H1 (cell line): ENCODE measurements around the gene SLC4A8. TPM values are rescaled to one million over a fixed set of nuclear protein-coding genes. Genes with fewer than 3 reads are reported as not detected.

Experiments used
- CTCF ChIA-PET: fragments of 300-600 bp; sonication (Branson Sonifier 250); formaldehyde crosslinking; loops from one replicate; lab custom pipeline; 2021; ENCODE audit not compliant: partially characterized antibody; lab: Charles Lee
- POLR2A ChIA-PET: fragments of 300-600 bp; sonication (Branson Sonifier 250); formaldehyde crosslinking; loops from one replicate; lab custom pipeline; 2021; ENCODE audit warnings: inconsistent platforms; ENCODE audit not compliant: partially characterized antibody; lab: Charles Lee
- DNase-seq, 2 experiments: peaks; one replicate each; pipeline versions ENCODE4 v3.0.0 to v3.0.0-alpha.2; 2010 to 2022; ENCODE audit warnings: low spot score in 2 of 2, low read depth in 1 of 2, mixed read lengths in 1 of 2
- FAIRE-seq: peaks from 2 replicates; lab custom pipeline; 2011; peaks lifted over from hg19 to GRCh38; lab: Jason Lieb, UNC
- H2AFZ ChIP-seq: 2 replicates; pipeline ENCODE4 v1.8.1; 2012; ENCODE audit warnings: low read length, inconsistent platforms
- H2AK5ac ChIP-seq: 2 replicates; pipeline ENCODE4 v1.6.1; 2013; ENCODE audit warnings: low read depth, low read length
- H2BK120ac ChIP-seq: replicated peaks from 2 replicates; pipeline ENCODE3; 2013; ENCODE audit warnings: low read depth, low read length, inconsistent platforms
- H2BK12ac ChIP-seq: 2 replicates; pipeline ENCODE4 v1.6.1; 2013; ENCODE audit warnings: low read depth, low read length
- H2BK15ac ChIP-seq: 2 replicates; pipeline ENCODE4 v1.6.1; 2013; ENCODE audit warnings: low read length
- H2BK20ac ChIP-seq: 2 replicates; pipeline ENCODE4 v1.6.1; 2013; ENCODE audit warnings: low read length
- H2BK5ac ChIP-seq: 2 replicates; pipeline ENCODE4 v1.6.1; 2013; ENCODE audit warnings: low read depth, low read length
- H3K14ac ChIP-seq: 2 replicates; pipeline ENCODE4 v1.6.1; 2013; ENCODE audit warnings: inconsistent platforms; ENCODE audit not compliant: insufficient read length
- H3K18ac ChIP-seq: 2 replicates; pipeline ENCODE4 v1.6.1; 2013; ENCODE audit warnings: low read length; ENCODE audit errors: extremely low read depth
- H3K23ac ChIP-seq: 2 replicates; pipeline ENCODE4 v1.6.1; 2013; ENCODE audit warnings: inconsistent platforms; ENCODE audit not compliant: insufficient read length
- H3K23me2 ChIP-seq: 2 replicates; pipeline ENCODE4 v1.6.1; 2013; ENCODE audit warnings: low read depth, low read length
- H3K27ac ChIP-seq: 2 replicates; pipeline ENCODE4 v1.6.1; 2011; ENCODE audit warnings: low read depth, low read length, inconsistent platforms
- H3K27me3 ChIP-seq, 4 experiments: replicated peaks in 1 of 4; 1 replicate in 1 of 4; 2 replicates in 3 of 4; pipeline versions ENCODE4 v1.6.1 to v1.8.1; 2011 to 2013; ENCODE audit warnings: low read length in 3 of 4, mild to moderate bottlenecking in 3 of 4, inconsistent platforms in 2 of 4, mixed read lengths in 2 of 4, moderate library complexity in 1 of 4; ENCODE audit not compliant: control insufficient read depth in 3 of 4, insufficient read depth in 3 of 4; ENCODE audit errors: extremely low read depth in 1 of 4
- H3K36me3 ChIP-seq, 4 experiments: 2 replicates each; pipeline versions ENCODE4 v1.6.1 to v1.8.1; 2011 to 2013; ENCODE audit warnings: mild to moderate bottlenecking in 4 of 4, low read length in 3 of 4, moderate library complexity in 2 of 4, control low read depth in 1 of 4, inconsistent platforms in 1 of 4; ENCODE audit not compliant: insufficient read depth in 4 of 4, control insufficient read depth in 2 of 4
- H3K4ac ChIP-seq: replicated peaks from 2 replicates; pipeline ENCODE3; 2013; ENCODE audit warnings: low read length, low read depth, mixed read lengths, inconsistent platforms; ENCODE audit not compliant: insufficient read length
- H3K4me1 ChIP-seq, 4 experiments: replicated peaks in 1 of 4; 1 replicate in 1 of 4; 2 replicates in 3 of 4; pipeline versions ENCODE4 v1.6.1 to v1.8.1; 2011 to 2013; ENCODE audit warnings: low read length in 3 of 4, inconsistent platforms in 2 of 4, mixed read lengths in 1 of 4; ENCODE audit not compliant: insufficient read depth in 4 of 4, control insufficient read depth in 3 of 4
- H3K4me2 ChIP-seq, 2 experiments: 2 replicates each; pipeline versions ENCODE4 v1.6.1 to v1.8.1; 2011 to 2013; ENCODE audit warnings: low read depth in 2 of 2, low read length in 2 of 2, control low read depth in 1 of 2, inconsistent platforms in 1 of 2, mild to moderate bottlenecking in 1 of 2; ENCODE audit not compliant: insufficient read depth in 1 of 2
- H3K4me3 ChIP-seq, 4 experiments: fragments of 200-600, 300-600 bp in 1 of 4; sonication (generic), shearing (Covaris generic), sonication (Bioruptor Twin) in 1 of 4; 2 replicates each; pipeline versions ENCODE4 v1.5.1 to v1.8.1; 2011 to 2016; ENCODE audit warnings: low read length in 4 of 4, low read depth in 3 of 4, control low read depth in 2 of 4, inconsistent platforms in 2 of 4, mild to moderate bottlenecking in 2 of 4, mixed read lengths in 1 of 4, moderate library complexity in 1 of 4; ENCODE audit not compliant: insufficient read depth in 2 of 4; ENCODE audit errors: extremely low read depth in 1 of 4
- H3K56ac ChIP-seq: replicated peaks from 2 replicates; pipeline ENCODE3; 2013; ENCODE audit warnings: low read depth, mild to moderate bottlenecking, mixed read lengths, low read length, inconsistent platforms; ENCODE audit not compliant: insufficient read length
- H3K79me1 ChIP-seq: 2 replicates; pipeline ENCODE4 v1.6.1; 2013; ENCODE audit warnings: low read depth, low read length, control low read depth
- H3K79me2 ChIP-seq, 2 experiments: 2 replicates each; pipeline versions ENCODE4 v1.6.1 to v1.8.1; 2012 to 2013; ENCODE audit warnings: low read length in 2 of 2, mild to moderate bottlenecking in 2 of 2, inconsistent platforms in 1 of 2; ENCODE audit not compliant: insufficient read depth in 2 of 2, control insufficient read depth in 1 of 2
- H3K9ac ChIP-seq, 4 experiments: replicated peaks in 1 of 4; 1 replicate in 1 of 4; 2 replicates in 3 of 4; pipeline versions ENCODE4 v1.6.1 to v1.8.1; 2011 to 2013; ENCODE audit warnings: low read depth in 3 of 4, low read length in 3 of 4, control low read depth in 2 of 4, mild to moderate bottlenecking in 2 of 4, moderate library complexity in 2 of 4, inconsistent platforms in 1 of 4; ENCODE audit errors: extremely low read depth in 1 of 4
- H3K9me3 ChIP-seq, 2 experiments: 2 replicates each; pipeline versions ENCODE4 v1.6.1 to v1.8.1; 2012 to 2013; ENCODE audit warnings: mild to moderate bottlenecking in 2 of 2, moderate library complexity in 2 of 2, control low read depth in 1 of 2, inconsistent platforms in 1 of 2, low read depth in 1 of 2, low read length in 1 of 2, mixed read lengths in 1 of 2; ENCODE audit not compliant: insufficient read depth in 2 of 2
- H4K20me1 ChIP-seq, 2 experiments: replicated peaks in 1 of 2; 2 replicates each; pipeline versions ENCODE3 to v1.8.1; 2011 to 2013; ENCODE audit warnings: inconsistent platforms in 2 of 2, low read length in 2 of 2, mild to moderate bottlenecking in 1 of 2; ENCODE audit not compliant: insufficient read depth in 2 of 2, control insufficient read depth in 1 of 2
- H4K5ac ChIP-seq: 2 replicates; pipeline ENCODE4 v1.6.1; 2013; ENCODE audit warnings: low read length, low read depth, mixed read lengths, inconsistent platforms; ENCODE audit not compliant: insufficient read length
- H4K8ac ChIP-seq: 2 replicates; pipeline ENCODE4 v1.8.0; 2013; ENCODE audit warnings: mild to moderate bottlenecking, moderate library complexity, low read length, inconsistent platforms; ENCODE audit not compliant: insufficient read depth; ENCODE audit errors: extremely low read depth
- H4K91ac ChIP-seq: replicated peaks from 2 replicates; pipeline ENCODE3; 2013; ENCODE audit warnings: low read length, mixed read lengths, inconsistent platforms; ENCODE audit not compliant: insufficient read length
- ATF2 ChIP-seq: IDR thresholded peaks from 2 replicates; pipeline ENCODE4 v1.6.1; 2012; ENCODE audit warnings: low read length, inconsistent platforms
- CEBPB ChIP-seq: IDR thresholded peaks from 2 replicates; pipeline ENCODE4 v1.6.1; 2012; ENCODE audit warnings: low read depth, low read length
- CREB1 ChIP-seq: IDR thresholded peaks from 2 replicates; pipeline ENCODE4 v1.6.1; 2012; ENCODE audit warnings: inconsistent platforms
- EGR1 ChIP-seq: IDR thresholded peaks from 2 replicates; pipeline ENCODE4 v1.6.1; 2011; ENCODE audit warnings: low read depth, low read length, borderline replicate concordance
- JUN ChIP-seq: IDR thresholded peaks from 2 replicates; pipeline ENCODE4 v1.6.1; 2011; ENCODE audit warnings: low read depth, mild to moderate bottlenecking, improper control_type of control experiment, low read length
- PHF8 ChIP-seq: fragments of 200-600 bp; sonication (generic); conservative IDR thresholded peaks from 2 replicates; pipeline ENCODE4 v1.7.1; 2012; ENCODE audit warnings: low read depth, mild to moderate bottlenecking, inconsistent platforms, low read length, moderate library complexity
- POLR2AphosphoS5 ChIP-seq: IDR thresholded peaks from 2 replicates; pipeline ENCODE4 v1.6.1; 2011; ENCODE audit warnings: low read depth, low read length
- RNF2 ChIP-seq: fragments of 200-900, 300-1000 bp; sonication (generic); IDR thresholded peaks from 2 replicates; pipeline ENCODE4 v1.7.1; 2016; ENCODE audit warnings: borderline replicate concordance, low read depth, mild to moderate bottlenecking, antibody characterized with exemption, low read length; ENCODE audit not compliant: poor library complexity, severe bottlenecking; ENCODE audit errors: missing control alignments
- SIN3A ChIP-seq, 2 experiments: IDR thresholded peaks in 1 of 2; conservative IDR thresholded peaks in 1 of 2; 2 replicates each; pipeline ENCODE4 v1.6.1; 2011 to 2012; ENCODE audit warnings: low read length in 2 of 2, improper control_type of control experiment in 1 of 2, low read depth in 1 of 2, mild to moderate bottlenecking in 1 of 2
- SP2 ChIP-seq: IDR thresholded peaks from 2 replicates; pipeline ENCODE4 v1.6.1; 2012; ENCODE audit warnings: mild to moderate bottlenecking, low read length, inconsistent platforms
- ZNF274 ChIP-seq: IDR thresholded peaks from 2 replicates; pipeline ENCODE4 v1.7.0; 2012; ENCODE audit warnings: low read length, borderline replicate concordance; ENCODE audit errors: extremely low read depth
- WGBS, 2 experiments: shearing (Covaris generic) in 1 of 2; methylation state at CpG; one replicate each; pipeline versions ENCODE4 v1.1.6 to v1.1.7; 2013 to 2015; ENCODE audit warnings: low lambda C conversion rate in 2 of 2, mixed read lengths in 2 of 2, inconsistent platforms in 1 of 2, low coverage in 1 of 2, missing lambda C conversion rate in 1 of 2; ENCODE audit not compliant: insufficient replicate concordance in 2 of 2, insufficient coverage in 1 of 2, insufficient read length in 1 of 2; ENCODE audit errors: extremely low coverage in 1 of 2, missing lambda C conversion rate in 1 of 2; 5-methylcytosine and 5-hydroxymethylcytosine counted together
- polyA plus RNA-seq, 7 experiments: library from polyadenylated mRNA; depleted of rRNA in 3 of 7; stranded (reverse) in 5 of 7; unstranded in 2 of 7; fragments of >200 nt in 5 of 7; fragments of 200-250 nt in 2 of 7; gene quantifications; 1 replicate in 5 of 7; 2 replicates in 1 of 7; 4 replicates in 1 of 7; pipeline versions ENCODE4 v1.2.1 to v1.2.3, GENCODE V29; 2011 to 2013; ENCODE audit warnings: missing spikeins in 2 of 7, mixed read lengths in 2 of 7
- total RNA-seq: library from RNA; stranded (reverse); fragmentation: NEBNext Ultra II Directional; extraction: Animal tissue kit (Norgen Biotek cat#: 25700); gene quantifications from 2 replicates; pipeline ENCODE4 v1.2.1, GENCODE V29; 2021

SLC4A8 gene
- total and polyA plus RNA-seq, 2 of the 8 experiments (the other 6 are each of a cell fraction or from before 2014, with no cell fraction given) = 11.2 to 13.4 TPM

- TF ChIP-seq ZNF274 = no peak
- no peak for TF ChIP-seq PHF8
- TF ChIP-seq EGR1 = no peak
- no peak for TF ChIP-seq SP2
- no peak for TF ChIP-seq SIN3A (conservative IDR thresholded peaks at IDR 0.05 in 1 of 2, IDR thresholded peaks at IDR 0.05 in 1 of 2; ENCODE audit: low read depth in 1 of 2, low read length in 2 of 2)
- no peak for TF ChIP-seq CREB1
- no peak for TF ChIP-seq POLR2AphosphoS5
- no peak for TF ChIP-seq CEBPB
- no peak for TF ChIP-seq RNF2
- no peak for TF ChIP-seq ATF2
- no peak for TF ChIP-seq JUN
- TF ChIP-seq, all 59 proteins: peak for 0
- DNase-seq = no peak
- Histone ChIP-seq H3K9ac (no peak overlapping the region), H4K91ac (no peak overlapping the region), H3K18ac (no peak overlapping the region), H3K23ac (no peak overlapping the region), H4K20me1 (no peaks in the 10 kb centered on the region), H3K23me2 (no peaks in the 10 kb centered on the region), H2BK15ac (no peak overlapping the region), H3K79me1 (no peaks in the 10 kb centered on the region), H3K27ac (no peak overlapping the region), H3K14ac (no peak overlapping the region), H3K4me1 (peaks cover 0 to 6% (median 0%) of the 10 kb centered on the region in 4 experiments; a peak in 2 of 7 replicates), H3K79me2 (no peaks in the 10 kb centered on the region), H2BK12ac (no peak overlapping the region), H3K56ac (no peak overlapping the region), H3K9me3 (no peaks in the 10 kb centered on the region), H3K27me3 (no peaks in the 10 kb centered on the region), H2AK5ac (no peak overlapping the region), H2BK5ac (no peak overlapping the region), H2BK120ac (no peak overlapping the region), H4K5ac (no peak overlapping the region), H2AFZ (no peak overlapping the region), H3K36me3 (peaks cover 0 to 13% (median 2%) of the 10 kb centered on the region in 4 experiments; a peak in 2 of 8 replicates), H3K4me3 (no peak overlapping the region), H4K8ac (no peak overlapping the region), H3K4ac (no peak overlapping the region), H2BK20ac (no peak overlapping the region), H3K4me2 (no peak overlapping the region)
- POLR2A ChIA-PET = no interaction called here
- WGBS, 2 experiments = 86% methylated on average over 4 of the region's 4 CpGs; no CpG with 5 or more reads in 1 of the 2 experiments
- CTCF ChIA-PET = interaction anchor here (0.9 kb wide), 1 partner anchor 110 kb away, joined by 3 read pairs; no protein-coding TSS in a partner anchor
- no peak for FAIRE-seq
These were observed 27.0 kb upstream of the SLC4A8 start for GRCh38 chr12:51397670-51398069.
